ENCODE data around the gene USP25. TPM values are rescaled to one million over a fixed set of nuclear protein-coding genes. Genes with fewer than 3 reads are reported as not detected.
"Not testable (repeated sequence)": the region's sequence is repeated elsewhere in the genome, so short reads cannot be mapped to it uniquely, and the experiment has no call there.

USP25 gene
- polyA plus RNA-seq, 1 experiment: 11.1 TPM

DNA sequence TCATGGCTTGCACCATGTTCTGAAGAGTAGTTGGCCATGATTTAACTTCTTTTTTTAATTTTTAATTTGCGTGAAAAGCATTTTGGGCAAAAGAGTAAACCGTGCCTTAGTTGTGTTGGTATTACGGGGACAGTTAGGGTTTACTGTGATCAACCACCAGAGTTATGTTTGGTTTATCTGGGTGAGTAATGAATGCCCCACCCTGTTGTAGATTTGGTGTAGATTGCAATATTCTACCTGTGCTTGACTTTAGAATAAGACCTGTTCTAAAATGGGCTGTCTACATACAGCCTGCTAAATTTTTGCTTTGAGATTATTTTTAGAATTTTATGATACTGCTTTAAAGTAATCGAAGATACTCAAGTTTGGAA lies 1.4 kb downstream of the USP25 start:
- H3K27me3 ChIP-seq (ENCODE audit: control insufficient read depth, insufficient read depth, low read length): no peaks in the 10 kb centered on the region
- H3K4me3 ChIP-seq (ENCODE audit: low read depth, low read length): peak overlapping the region; percentile 72
- POLR2A ChIA-PET: no interaction called here
- no peak for DNase-seq (ENCODE audit: low read depth)
- CTCF ChIA-PET: no interaction called here
- TF ChIP-seq, protein P1, sequence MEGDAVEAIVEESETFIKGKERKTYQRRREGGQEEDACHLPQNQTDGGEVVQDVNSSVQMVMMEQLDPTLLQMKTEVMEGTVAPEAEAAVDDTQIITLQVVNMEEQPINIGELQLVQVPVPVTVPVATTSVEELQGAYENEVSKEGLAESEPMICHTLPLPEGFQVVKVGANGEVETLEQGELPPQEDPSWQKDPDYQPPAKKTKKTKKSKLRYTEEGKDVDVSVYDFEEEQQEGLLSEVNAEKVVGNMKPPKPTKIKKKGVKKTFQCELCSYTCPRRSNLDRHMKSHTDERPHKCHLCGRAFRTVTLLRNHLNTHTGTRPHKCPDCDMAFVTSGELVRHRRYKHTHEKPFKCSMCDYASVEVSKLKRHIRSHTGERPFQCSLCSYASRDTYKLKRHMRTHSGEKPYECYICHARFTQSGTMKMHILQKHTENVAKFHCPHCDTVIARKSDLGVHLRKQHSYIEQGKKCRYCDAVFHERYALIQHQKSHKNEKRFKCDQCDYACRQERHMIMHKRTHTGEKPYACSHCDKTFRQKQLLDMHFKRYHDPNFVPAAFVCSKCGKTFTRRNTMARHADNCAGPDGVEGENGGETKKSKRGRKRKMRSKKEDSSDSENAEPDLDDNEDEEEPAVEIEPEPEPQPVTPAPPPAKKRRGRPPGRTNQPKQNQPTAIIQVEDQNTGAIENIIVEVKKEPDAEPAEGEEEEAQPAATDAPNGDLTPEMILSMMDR (IDR thresholded peaks at IDR 0.05; ENCODE audit: insufficient read depth, low read depth, low read length): no peak
- no peaks in the 10 kb centered on the region for H3K36me3 ChIP-seq (ENCODE audit: control insufficient read depth, insufficient read depth, low read length)

DNA sequence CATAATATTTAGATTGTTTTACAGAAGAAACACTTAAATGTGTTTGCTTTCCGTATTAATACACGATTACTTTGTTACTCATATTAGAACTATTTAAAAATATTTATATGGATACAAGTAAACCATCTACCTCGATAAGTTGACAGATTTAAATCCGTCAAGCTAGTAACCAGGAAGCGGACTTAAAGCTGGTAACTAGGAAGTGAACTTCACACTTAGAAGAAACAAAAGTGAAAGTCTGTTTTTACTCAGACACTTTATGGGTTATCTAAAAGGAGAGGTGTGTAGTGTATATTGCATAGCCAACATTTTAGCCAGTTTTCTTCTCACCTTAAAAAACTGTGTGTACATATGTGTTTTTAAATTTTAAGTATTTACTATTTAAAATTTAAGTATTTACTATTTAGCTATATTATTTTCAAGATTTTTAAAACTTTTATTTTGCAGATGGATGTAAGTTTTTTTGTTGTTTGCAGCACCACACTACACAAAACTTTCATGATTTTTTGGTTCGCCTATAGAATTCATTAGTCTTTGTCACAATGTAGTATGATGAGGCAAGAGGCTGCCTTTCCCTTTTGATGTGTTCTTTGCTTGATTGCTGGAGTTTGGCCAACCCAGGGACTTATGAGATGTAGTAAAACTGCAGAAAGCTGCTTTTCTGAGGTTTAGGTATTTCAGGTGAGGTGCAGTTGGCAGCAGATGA lies 2.7 kb downstream of the USP25 start:
- TF ChIP-seq, protein P1 (IDR thresholded peaks at IDR 0.05; ENCODE audit: insufficient read depth, low read depth, low read length): no peak
- ChIA-PET POLR2A (no interaction called here), CTCF (no interaction called here)
- Histone ChIP-seq H3K27me3 (ENCODE audit: control insufficient read depth, insufficient read depth, low read length) (no peaks in the 10 kb centered on the region), H3K4me3 (ENCODE audit: low read depth, low read length) (no peak overlapping the region), H3K36me3 (ENCODE audit: control insufficient read depth, insufficient read depth, low read length) (no peaks in the 10 kb centered on the region)
- DNase-seq (ENCODE audit: low read depth): no peak

DNA sequence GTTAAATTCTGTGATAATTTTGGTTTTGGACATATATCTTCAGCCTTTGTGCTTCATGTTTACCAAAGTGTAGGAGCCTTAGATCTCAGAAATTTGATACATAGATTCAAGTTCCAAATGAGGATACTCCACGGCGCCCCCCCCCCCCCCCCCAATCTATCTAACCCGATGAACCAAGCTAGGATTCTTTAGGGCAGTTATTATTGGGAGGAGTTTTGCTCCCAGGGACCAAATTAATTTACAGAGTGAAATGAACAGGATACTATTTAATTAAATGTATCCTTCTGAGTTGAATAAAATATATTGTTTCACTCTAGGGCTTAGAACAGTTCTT lies 3.2 kb downstream of the USP25 start:
- no peaks in the 10 kb centered on the region for H3K36me3 ChIP-seq (ENCODE audit: control insufficient read depth, insufficient read depth, low read length)

DNA sequence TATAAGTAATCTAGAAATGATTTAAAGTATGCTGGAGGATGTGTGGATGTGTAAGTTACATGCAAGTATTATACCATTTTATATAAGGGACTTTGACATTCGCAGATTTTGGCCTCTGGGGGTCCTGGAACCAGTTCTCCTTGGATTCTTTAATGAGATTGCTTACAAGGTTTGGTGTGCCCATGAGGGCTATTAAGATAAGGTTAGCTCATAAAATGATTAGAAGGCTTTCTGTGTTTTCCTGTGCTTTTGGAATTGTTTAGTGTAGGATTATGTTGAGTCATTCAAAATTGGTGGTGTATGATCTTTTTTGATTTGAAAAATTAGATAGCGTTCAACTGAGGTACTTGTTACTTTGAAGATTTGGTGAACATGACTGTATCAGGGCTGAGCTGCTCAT lies 5.6 kb downstream of the USP25 start:
- no peak for DNase-seq (ENCODE audit: low read depth)
- ChIA-PET CTCF (interaction anchor here (0.6 kb wide), 1 partner anchor 62 kb away, joined by 3 read pairs; no protein-coding TSS in a partner anchor), POLR2A (no interaction called here)
- Histone ChIP-seq H3K36me3 (ENCODE audit: control insufficient read depth, insufficient read depth, low read length) (no peaks in the 10 kb centered on the region), H3K4me3 (ENCODE audit: low read depth, low read length) (no peak overlapping the region), H3K27me3 (ENCODE audit: control insufficient read depth, insufficient read depth, low read length) (no peaks in the 10 kb centered on the region)
- TF ChIP-seq, protein P1 (IDR thresholded peaks at IDR 0.05; ENCODE audit: insufficient read depth, low read depth, low read length): no peak

More for the DNA sequence above, 3.2 kb downstream of the USP25 start:
- Histone ChIP-seq H3K4me3 (ENCODE audit: low read depth, low read length) (no peak overlapping the region), H3K27me3 (ENCODE audit: control insufficient read depth, insufficient read depth, low read length) (no peaks in the 10 kb centered on the region)
- TF ChIP-seq, protein P1 (IDR thresholded peaks at IDR 0.05; ENCODE audit: insufficient read depth, low read depth, low read length): no peak
- ChIA-PET CTCF (no interaction called here), POLR2A (no interaction called here)
- no peak for DNase-seq (ENCODE audit: low read depth)

DNA sequence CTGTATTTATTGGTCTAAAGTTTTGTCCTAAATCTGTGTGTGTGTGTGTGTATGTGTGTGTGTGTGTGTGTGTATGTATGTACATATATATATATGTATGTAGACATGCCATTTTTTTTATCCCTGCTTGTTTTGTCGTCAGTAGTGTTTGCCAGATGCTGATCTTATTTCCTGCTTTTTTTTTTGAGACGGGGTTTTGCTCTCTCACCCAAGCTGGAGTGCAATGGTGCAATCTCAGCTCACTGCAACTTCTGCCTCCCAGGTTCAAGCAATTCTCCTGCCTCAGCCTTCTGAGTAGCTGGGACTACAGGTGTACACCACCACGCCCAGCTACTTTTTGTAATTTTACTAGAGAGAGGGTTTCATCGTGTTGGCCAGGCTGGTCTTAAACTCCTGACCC lies 6.1 kb downstream of the USP25 start:
- CTCF ChIA-PET; H3K4me3 ChIP-seq (ENCODE audit: low read depth, low read length); POLR2A ChIA-PET: not testable (repeated sequence)

DNA sequence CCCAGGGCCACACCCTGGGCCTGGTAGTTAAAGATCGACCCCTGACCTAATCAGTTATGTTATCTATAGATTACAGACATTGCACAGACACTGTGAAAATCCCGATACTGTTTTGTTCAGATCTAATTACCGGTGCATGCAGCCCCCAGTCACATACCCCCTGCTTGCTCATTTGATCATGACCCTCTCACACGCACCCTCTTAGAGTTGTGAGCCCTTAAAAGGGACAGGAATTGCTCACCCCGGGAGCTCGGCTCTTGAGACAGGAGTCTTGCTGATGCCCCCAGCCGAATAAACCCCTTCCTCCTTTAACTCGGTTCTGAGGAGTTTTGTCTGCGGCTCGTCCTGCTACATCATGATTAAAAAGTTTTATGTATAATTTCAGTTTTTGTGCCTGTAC lies 9.0 kb downstream of the USP25 start:
- H3K27me3 ChIP-seq (ENCODE audit: control insufficient read depth, insufficient read depth, low read length); POLR2A ChIA-PET: not testable (repeated sequence)

More for the DNA sequence above, 6.1 kb downstream of the USP25 start:
- not testable (repeated sequence) for DNase-seq (ENCODE audit: low read depth); H3K27me3 ChIP-seq (ENCODE audit: control insufficient read depth, insufficient read depth, low read length); H3K36me3 ChIP-seq (ENCODE audit: control insufficient read depth, insufficient read depth, low read length)

More for the DNA sequence above, 9.0 kb downstream of the USP25 start:
- CTCF ChIA-PET; H3K4me3 ChIP-seq (ENCODE audit: low read depth, low read length); H3K36me3 ChIP-seq (ENCODE audit: control insufficient read depth, insufficient read depth, low read length); DNase-seq (ENCODE audit: low read depth): not testable (repeated sequence)

Data from BJ (cell line).